Purkinje cell (primary cell): ENCODE measurements around the gene AAMDC. TPM values are rescaled to one million over a fixed set of nuclear protein-coding genes. Genes with fewer than 3 reads are reported as not detected.

ENCODE experiments used
- polyA plus RNA-seq: library from polyadenylated mRNA; unstranded; fragments of >200 nt; fragmentation: Nextera tagmentation; gene quantifications from 2 replicates; pipeline ENCODE4 v1.2.1, GENCODE V29; 2014

Gene AAMDC
- polyA plus RNA-seq: 114 and 172 TPM in 2 replicates

DNA sequence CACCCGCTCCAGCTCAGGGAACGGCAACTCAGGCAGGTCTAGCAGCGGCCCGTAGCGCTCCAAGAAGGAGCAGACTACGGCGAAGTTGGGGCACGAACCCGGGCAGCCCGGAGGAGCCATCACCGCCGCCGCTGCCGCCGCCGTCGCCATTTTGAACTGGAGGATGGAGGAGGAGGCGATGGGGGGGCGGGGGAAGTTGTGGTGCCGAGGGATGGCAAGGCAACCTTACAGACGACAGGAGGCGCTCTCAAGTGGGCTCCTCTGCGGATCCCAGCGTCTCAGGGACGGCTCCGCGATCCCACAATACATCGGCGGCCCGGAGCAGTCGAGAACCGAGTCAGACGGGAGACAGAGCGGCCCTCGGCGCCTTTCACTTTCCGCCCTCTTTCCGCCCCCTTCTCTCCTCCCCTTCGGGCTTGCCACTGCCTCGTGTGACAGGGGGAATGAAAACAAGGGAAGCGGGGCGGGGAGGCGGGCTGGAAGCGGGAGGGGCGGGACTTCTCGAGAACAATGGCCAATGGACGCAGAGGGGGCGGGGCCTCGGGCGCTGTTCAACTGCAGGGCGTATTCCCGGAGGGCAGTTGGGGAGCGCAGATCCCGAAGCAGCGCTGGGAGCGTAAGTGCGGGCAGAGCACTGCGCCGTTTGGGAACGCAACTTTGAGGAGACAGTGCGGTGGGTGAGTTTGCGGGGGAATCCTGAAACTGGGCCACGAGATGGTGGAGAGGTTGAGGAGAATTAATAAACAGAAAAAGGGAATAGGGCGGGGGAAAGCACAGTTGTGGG is at the start of gene AAMDC, which contains the start of gene RSF1:
AAMDC (plus strand) TSS at position 580 of the 784 bp plus-strand sequence. CDS start 21,353 bp downstream, outside the sequence.
RSF1 (minus strand) TSS at position 158 of the 784 bp plus-strand sequence; CDS start at position 150, 8 bp downstream.

Other genes with a start within 250 kb of the AAMDC start
- gene AQP11, start 231.2 kb upstream of the AAMDC start, polyA plus RNA-seq: 10.9 and 14.2 TPM in 2 replicates
- 120 and 148 TPM in 2 replicates for gene CLNS1A, start 183.3 kb upstream of the AAMDC start, polyA plus RNA-seq
- 153 and 164 TPM in 2 replicates for gene RSF1, start 422 bp upstream of the AAMDC start, polyA plus RNA-seq
- 9.9 and 14.8 TPM in 2 replicates for gene INTS4, start 173.5 kb downstream of the AAMDC start, polyA plus RNA-seq
- 0.79 TPM in 1 of 2 replicates, not detected in the other for gene KCTD14, start 202.1 kb downstream of the AAMDC start, polyA plus RNA-seq
- not detected in 2 replicates for gene THRSP, start 242.7 kb downstream of the AAMDC start, polyA plus RNA-seq